HEK293 (cell line): ENCODE results near the gene PTBP1.

Experiments used
- ZFP3 ChIP-seq: fragments of 450-650 bp; formaldehyde crosslinking; IDR thresholded peaks from 2 replicates; pipeline ENCODE4 v1.5.1; 2016; ENCODE audit warnings: low read depth, missing biosample characterization, missing genetic modification characterization
- ZNF664 ChIP-seq: fragments of 450-650 bp; formaldehyde crosslinking; IDR thresholded peaks from 2 replicates; pipeline ENCODE4 v1.5.1; 2016; ENCODE audit warnings: missing biosample characterization, missing genetic modification characterization
- ZNF701 ChIP-seq: fragments of 450-650 bp; formaldehyde crosslinking; IDR thresholded peaks from 2 replicates; pipeline ENCODE4 v1.5.1; 2016; ENCODE audit warnings: missing biosample characterization, missing genetic modification characterization
- ZNF747 ChIP-seq: fragments of 450-650 bp; formaldehyde crosslinking; IDR thresholded peaks from 2 replicates; pipeline ENCODE4 v1.5.1; 2016; ENCODE audit warnings: missing biosample characterization, missing genetic modification characterization
- TF ChIP-seq, protein P1 (sequence below): fragments of 450-650 bp; formaldehyde crosslinking; IDR thresholded peaks from 2 replicates; pipeline ENCODE4 v1.5.1; 2016; ENCODE audit warnings: missing biosample characterization, missing genetic modification characterization

- TF ChIP-seq ZNF664 = no peak
- TF ChIP-seq ZNF701 (tag by site-specific recombination) = no peak
- no peak for TF ChIP-seq ZNF747
- TF ChIP-seq, protein P1, sequence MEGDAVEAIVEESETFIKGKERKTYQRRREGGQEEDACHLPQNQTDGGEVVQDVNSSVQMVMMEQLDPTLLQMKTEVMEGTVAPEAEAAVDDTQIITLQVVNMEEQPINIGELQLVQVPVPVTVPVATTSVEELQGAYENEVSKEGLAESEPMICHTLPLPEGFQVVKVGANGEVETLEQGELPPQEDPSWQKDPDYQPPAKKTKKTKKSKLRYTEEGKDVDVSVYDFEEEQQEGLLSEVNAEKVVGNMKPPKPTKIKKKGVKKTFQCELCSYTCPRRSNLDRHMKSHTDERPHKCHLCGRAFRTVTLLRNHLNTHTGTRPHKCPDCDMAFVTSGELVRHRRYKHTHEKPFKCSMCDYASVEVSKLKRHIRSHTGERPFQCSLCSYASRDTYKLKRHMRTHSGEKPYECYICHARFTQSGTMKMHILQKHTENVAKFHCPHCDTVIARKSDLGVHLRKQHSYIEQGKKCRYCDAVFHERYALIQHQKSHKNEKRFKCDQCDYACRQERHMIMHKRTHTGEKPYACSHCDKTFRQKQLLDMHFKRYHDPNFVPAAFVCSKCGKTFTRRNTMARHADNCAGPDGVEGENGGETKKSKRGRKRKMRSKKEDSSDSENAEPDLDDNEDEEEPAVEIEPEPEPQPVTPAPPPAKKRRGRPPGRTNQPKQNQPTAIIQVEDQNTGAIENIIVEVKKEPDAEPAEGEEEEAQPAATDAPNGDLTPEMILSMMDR = no peak
- no peak for TF ChIP-seq ZFP3
These were observed 42.2 kb upstream of the PTBP1 start for GRCh38 chr19:755063-755462.
